ENCODE results near the gene ERAL1.
"Not testable (repeated sequence)": the region's sequence is repeated elsewhere in the genome, so short reads cannot be mapped to it uniquely, and the experiment has no call there.

The ERAL1 gene

DNA sequence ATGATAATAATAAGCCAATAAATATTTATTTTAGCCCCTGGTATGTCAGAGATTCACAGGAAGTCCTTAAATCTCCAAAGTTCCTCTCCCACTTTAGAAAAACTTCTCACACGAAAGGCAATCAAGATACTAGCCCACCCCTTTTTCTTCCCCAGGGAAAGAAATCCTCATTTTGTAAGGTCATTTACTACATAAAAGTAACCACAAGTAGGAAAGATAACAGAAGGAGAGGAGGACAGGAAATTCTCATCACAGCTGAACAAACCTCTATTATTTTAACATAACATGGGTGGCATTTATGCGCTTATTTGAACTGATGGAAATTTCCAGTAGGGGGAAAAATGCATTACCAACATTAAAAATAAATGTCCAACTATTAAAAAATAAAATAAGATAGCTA, 15.6 kb upstream of the ERAL1 start:
- H3K4me3 ChIP-seq (ENCODE audit: low read depth, low read length) = no peak overlapping the region
- TF ChIP-seq, protein P1, sequence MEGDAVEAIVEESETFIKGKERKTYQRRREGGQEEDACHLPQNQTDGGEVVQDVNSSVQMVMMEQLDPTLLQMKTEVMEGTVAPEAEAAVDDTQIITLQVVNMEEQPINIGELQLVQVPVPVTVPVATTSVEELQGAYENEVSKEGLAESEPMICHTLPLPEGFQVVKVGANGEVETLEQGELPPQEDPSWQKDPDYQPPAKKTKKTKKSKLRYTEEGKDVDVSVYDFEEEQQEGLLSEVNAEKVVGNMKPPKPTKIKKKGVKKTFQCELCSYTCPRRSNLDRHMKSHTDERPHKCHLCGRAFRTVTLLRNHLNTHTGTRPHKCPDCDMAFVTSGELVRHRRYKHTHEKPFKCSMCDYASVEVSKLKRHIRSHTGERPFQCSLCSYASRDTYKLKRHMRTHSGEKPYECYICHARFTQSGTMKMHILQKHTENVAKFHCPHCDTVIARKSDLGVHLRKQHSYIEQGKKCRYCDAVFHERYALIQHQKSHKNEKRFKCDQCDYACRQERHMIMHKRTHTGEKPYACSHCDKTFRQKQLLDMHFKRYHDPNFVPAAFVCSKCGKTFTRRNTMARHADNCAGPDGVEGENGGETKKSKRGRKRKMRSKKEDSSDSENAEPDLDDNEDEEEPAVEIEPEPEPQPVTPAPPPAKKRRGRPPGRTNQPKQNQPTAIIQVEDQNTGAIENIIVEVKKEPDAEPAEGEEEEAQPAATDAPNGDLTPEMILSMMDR (IDR thresholded peaks at IDR 0.05; ENCODE audit: borderline replicate concordance, insufficient read depth, low read depth, low read length) = no peak

DNA sequence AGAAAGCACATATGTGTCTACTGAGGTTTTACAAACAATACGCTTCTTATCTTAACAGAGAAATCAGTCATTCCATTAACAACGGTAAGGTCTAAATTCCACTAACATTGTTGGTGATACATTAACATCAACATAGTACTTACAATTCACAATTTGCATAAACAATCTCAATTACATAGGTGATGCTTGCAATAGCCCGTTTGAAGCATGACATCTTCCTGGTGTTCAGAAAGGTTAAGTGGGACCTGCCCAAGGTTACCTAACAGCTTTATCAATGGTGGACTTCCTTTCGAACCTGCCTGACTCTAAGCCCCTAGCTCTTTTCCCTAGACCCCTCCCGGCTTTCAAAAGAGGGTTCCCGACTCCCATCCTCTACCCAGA, 12.9 kb upstream of the ERAL1 start:
- TF ChIP-seq, protein P1 (IDR thresholded peaks at IDR 0.05; ENCODE audit: borderline replicate concordance, insufficient read depth, low read depth, low read length) = no peak
- peak overlapping the region; percentile 91 for H3K4me3 ChIP-seq (ENCODE audit: low read depth, low read length)

DNA sequence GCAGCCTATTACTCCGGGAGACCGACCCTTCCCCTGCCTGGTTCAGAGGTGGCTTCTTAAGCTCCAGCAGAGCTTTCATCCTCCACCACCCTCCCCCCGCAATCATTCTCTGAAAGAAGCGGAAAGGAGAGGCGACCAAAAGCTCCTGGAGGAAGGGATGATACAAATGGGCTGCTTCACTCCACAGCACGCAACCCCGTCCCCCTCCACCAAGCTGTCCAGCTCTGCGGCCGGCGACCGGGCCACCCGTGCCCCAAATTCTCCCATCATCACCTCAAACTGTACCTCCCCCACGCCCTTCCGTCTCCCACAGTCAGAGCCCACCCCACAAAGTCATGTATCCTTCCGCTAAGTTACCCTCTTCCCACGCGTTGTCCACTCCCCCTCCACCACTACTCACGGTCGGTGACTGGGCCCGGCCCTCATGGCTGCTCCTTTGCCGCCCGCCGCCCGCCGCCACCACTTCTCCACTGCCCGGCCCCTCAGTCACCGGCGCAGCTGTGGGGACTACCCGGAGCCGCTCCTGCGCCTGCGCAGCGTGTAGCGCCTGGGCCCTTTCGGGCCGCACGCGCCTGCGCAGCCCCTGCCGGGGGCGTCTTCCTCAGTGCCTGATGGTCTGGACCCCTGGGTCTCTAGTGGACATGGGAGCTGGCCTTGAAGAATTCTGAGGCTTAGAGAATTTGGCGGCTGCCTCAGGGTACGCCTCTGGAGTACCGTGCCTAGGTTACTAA, 12.4 kb upstream of the ERAL1 start, which contains the start of gene FAM222B:
TSS of gene FAM222B (minus strand) at position 509 of the 731 bp plus-strand sequence. CDS start 76,123 bp downstream, outside the sequence.
- TF ChIP-seq, protein P1 (IDR thresholded peaks at IDR 0.05; ENCODE audit: borderline replicate concordance, insufficient read depth, low read depth, low read length) = no peak
- peak within 1 kb of the TSS; percentile 91 for H3K4me3 ChIP-seq (ENCODE audit: low read depth, low read length)

DNA sequence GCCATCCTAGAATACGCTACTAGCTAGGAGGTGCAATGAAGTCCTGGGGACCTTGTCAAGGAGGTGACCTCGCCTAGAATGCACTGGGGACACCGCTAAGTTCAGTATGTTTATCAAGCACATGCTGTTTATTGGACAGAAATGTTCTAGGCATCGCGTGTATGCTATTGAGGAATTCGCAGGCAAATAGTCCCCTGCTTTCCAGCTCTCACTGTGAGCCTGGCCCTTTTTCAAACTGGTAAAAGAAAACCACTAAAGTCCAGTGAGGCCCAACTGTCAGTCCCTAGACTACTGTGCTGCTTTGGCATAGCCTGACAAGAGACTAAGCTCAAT, 11.0 kb upstream of the ERAL1 start:
- TF ChIP-seq, protein P1 (IDR thresholded peaks at IDR 0.05; ENCODE audit: borderline replicate concordance, insufficient read depth, low read depth, low read length) = no peak
- H3K4me3 ChIP-seq (ENCODE audit: low read depth, low read length) = no peak overlapping the region

DNA sequence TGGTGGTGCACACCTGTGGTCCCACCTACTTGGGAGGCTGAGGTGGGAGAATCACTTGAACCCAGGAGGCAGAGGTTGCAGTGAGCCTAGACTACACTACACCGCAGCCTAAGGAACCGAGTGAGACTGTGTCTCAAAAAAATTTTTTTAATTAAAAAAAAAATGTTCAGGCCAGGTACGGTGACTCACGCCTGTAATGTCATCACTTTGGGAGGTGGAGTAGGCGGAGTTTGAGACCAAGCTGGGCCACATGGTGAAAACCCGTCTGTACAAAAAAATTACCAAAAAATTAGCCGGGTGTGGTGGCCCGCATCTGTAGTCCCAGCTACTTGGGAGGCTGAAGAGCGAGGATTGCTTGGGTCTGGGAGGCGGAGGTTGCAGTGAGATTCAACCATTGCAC, 8.6 kb upstream of the ERAL1 start:
- TF ChIP-seq, protein P1 (IDR thresholded peaks at IDR 0.05; ENCODE audit: borderline replicate concordance, insufficient read depth, low read depth, low read length) = no peak
- no peak overlapping the region for H3K4me3 ChIP-seq (ENCODE audit: low read depth, low read length)

DNA sequence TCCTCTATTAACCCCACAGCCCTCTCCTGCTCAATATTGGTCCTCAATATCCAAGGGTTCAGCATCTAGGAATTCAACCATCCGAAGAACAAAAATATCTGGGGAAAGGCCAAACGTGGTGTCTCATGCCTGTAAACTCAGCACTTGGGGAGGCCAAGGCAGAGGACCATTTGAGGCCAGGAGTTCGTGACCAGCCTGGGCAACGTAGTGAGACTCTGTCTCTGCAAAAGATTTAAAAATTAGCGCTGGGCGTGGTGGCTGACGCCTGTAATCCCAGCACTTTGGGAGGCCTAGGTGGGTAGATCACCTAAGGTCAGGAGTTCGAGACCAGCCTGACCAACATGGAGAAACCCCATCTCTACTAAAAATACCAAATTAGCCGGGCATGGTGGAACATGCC, 8.1 kb upstream of the ERAL1 start:
- H3K4me3 ChIP-seq (ENCODE audit: low read depth, low read length) = not testable (repeated sequence)

DNA sequence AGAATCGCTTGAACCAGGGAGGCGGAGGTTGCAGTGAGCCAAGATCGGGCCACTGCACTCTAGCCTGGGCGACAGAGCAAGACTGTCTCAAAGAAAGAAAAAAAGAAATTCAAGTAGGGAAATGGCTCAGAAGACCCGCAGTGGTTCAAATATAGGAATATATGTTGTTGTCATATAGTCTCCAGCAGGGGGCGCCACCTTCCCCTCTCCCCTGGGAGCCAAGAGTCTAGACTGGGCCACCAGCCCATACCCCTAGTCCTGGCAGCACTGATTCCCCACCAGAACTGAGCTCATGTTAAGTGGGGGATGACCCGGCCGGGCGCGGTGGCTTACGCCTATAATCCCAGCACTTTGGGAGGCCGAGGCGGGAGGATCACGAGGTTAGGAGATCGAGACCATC, 6.1 kb upstream of the ERAL1 start:
- H3K4me3 ChIP-seq (ENCODE audit: low read depth, low read length) = not testable (repeated sequence)
- TF ChIP-seq, protein P1 (IDR thresholded peaks at IDR 0.05; ENCODE audit: borderline replicate concordance, insufficient read depth, low read depth, low read length) = peak; percentile 50

Measured in GM12875 (cell line).